Measurements from ENCODE around the gene TUT7.

TUT7 gene

GRCh38 chr9:86256653-86257052 is 97.6 kb downstream of the TUT7 start:
- Histone ChIP-seq H3K36me3 (ENCODE audit: low read depth) (no peaks in the 10 kb centered on the region), H3K4me3 (ENCODE audit: severe bottlenecking) (no peak overlapping the region), H3K4me1 (ENCODE audit: insufficient read depth, poor library complexity, severe bottlenecking) (no peaks in the 10 kb centered on the region), H3K27ac (ENCODE audit: poor library complexity, severe bottlenecking) (no peak overlapping the region), H3K9me3 (ENCODE audit: severe bottlenecking) (no peaks in the 10 kb centered on the region), H3K27me3 (ENCODE audit: insufficient read depth, poor library complexity, severe bottlenecking) (no peaks in the 10 kb centered on the region)
- no peak for DNase-seq (ENCODE audit: low spot score)
- no peak for ATAC-seq (ENCODE audit: low read depth)
- no peak for TF ChIP-seq CTCF (IDR thresholded peaks at IDR 0.05; ENCODE audit: poor library complexity, severe bottlenecking)

GRCh38 chr9:86253577-86253976 is 100.6 kb downstream of the TUT7 start:
- Histone ChIP-seq H3K4me1 (ENCODE audit: insufficient read depth, poor library complexity, severe bottlenecking) (no peaks in the 10 kb centered on the region), H3K36me3 (ENCODE audit: low read depth) (no peaks in the 10 kb centered on the region), H3K27me3 (ENCODE audit: insufficient read depth, poor library complexity, severe bottlenecking) (no peaks in the 10 kb centered on the region), H3K9me3 (ENCODE audit: severe bottlenecking) (no peaks in the 10 kb centered on the region), H3K27ac (ENCODE audit: poor library complexity, severe bottlenecking) (no peak overlapping the region), H3K4me3 (ENCODE audit: severe bottlenecking) (no peak overlapping the region)
- ATAC-seq (ENCODE audit: low read depth): no peak
- no peak for TF ChIP-seq CTCF (IDR thresholded peaks at IDR 0.05; ENCODE audit: poor library complexity, severe bottlenecking)
- DNase-seq (ENCODE audit: low spot score): no peak

DNA sequence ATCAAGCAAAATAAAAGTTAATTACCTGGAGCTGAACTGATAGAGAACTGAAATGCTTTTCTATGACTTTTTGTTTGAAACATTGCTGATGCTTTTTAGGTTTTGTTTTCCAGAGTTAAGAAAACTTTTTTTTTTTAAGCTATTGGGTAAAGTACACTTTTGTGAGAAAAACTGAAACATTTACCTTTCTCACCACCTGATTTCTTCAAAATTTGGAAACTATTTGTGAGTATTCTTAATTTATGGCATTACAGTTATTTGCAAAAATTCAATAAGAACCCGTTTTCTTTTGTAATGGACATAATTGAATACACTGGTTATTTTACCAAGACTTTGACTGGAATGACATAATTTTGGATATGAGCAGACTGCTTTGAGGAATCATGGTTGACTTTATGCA is 101.3 kb downstream of the TUT7 start:
- H3K4me3 ChIP-seq (ENCODE audit: severe bottlenecking): no peak overlapping the region
- no peaks in the 10 kb centered on the region for H3K27me3 ChIP-seq (ENCODE audit: insufficient read depth, poor library complexity, severe bottlenecking)
- H3K27ac ChIP-seq (ENCODE audit: poor library complexity, severe bottlenecking): no peak overlapping the region
- DNase-seq (ENCODE audit: low spot score) (no peak), ATAC-seq (ENCODE audit: low read depth) (no peak)
- H3K36me3 ChIP-seq (ENCODE audit: low read depth): no peaks in the 10 kb centered on the region
- H3K4me1 ChIP-seq (ENCODE audit: insufficient read depth, poor library complexity, severe bottlenecking): no peaks in the 10 kb centered on the region
- no peak for TF ChIP-seq CTCF (IDR thresholded peaks at IDR 0.05; ENCODE audit: poor library complexity, severe bottlenecking)
- H3K9me3 ChIP-seq (ENCODE audit: severe bottlenecking): no peaks in the 10 kb centered on the region

DNA sequence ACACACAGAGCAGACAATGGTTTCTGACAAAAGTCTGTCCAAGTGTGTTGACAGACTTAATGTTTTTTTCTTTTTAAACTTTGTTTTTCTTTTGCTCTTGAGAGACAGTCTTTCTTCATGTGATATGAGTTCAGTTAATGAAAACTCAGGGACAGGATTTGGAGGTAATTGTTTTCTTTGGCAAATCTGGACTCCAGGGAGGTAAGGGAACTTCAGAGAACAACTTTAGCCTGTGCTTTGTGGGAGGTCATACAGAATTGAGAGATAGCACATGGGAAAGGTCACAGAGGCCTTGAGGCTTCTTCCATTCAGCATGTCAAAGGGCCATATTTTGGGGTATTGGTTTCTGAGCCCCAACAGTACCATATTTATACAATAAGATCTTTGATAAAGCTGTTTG is 104.1 kb downstream of the TUT7 start:
- Histone ChIP-seq H3K9me3 (ENCODE audit: severe bottlenecking) (no peaks in the 10 kb centered on the region), H3K27me3 (ENCODE audit: insufficient read depth, poor library complexity, severe bottlenecking) (no peaks in the 10 kb centered on the region), H3K36me3 (ENCODE audit: low read depth) (no peaks in the 10 kb centered on the region), H3K27ac (ENCODE audit: poor library complexity, severe bottlenecking) (no peak overlapping the region), H3K4me3 (ENCODE audit: severe bottlenecking) (no peak overlapping the region), H3K4me1 (ENCODE audit: insufficient read depth, poor library complexity, severe bottlenecking) (no peaks in the 10 kb centered on the region)
- no peak for DNase-seq (ENCODE audit: low spot score)
- no peak for ATAC-seq (ENCODE audit: low read depth)
- TF ChIP-seq CTCF (IDR thresholded peaks at IDR 0.05; ENCODE audit: poor library complexity, severe bottlenecking): no peak

DNA sequence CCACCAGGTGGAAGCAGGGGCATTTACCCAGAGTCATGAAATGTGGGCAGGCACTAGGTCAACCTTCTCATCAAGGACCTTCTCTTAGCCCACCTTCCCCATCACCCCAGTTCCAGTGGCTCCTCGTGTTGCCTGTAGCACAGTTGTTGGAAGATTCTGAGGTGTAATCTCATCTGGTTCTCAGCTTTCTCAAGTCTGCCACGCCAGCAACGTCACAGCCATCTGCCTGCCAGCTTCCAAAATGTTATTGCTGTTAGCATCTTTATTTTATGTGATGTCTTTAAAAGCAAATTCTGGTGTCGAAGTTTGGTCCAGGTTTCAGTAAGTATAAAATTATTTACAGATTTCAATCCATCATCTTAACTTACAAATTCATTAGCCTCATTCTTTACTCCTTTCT is 105.5 kb downstream of the TUT7 start:
- ATAC-seq (ENCODE audit: low read depth) (no peak), DNase-seq (ENCODE audit: low spot score) (no peak)
- no peak overlapping the region for H3K27ac ChIP-seq (ENCODE audit: poor library complexity, severe bottlenecking)
- no peak for TF ChIP-seq CTCF (IDR thresholded peaks at IDR 0.05; ENCODE audit: poor library complexity, severe bottlenecking)
- no peak overlapping the region for H3K4me3 ChIP-seq (ENCODE audit: severe bottlenecking)
- no peaks in the 10 kb centered on the region for H3K36me3 ChIP-seq (ENCODE audit: low read depth)
- no peaks in the 10 kb centered on the region for H3K27me3 ChIP-seq (ENCODE audit: insufficient read depth, poor library complexity, severe bottlenecking)
- no peaks in the 10 kb centered on the region for H3K4me1 ChIP-seq (ENCODE audit: insufficient read depth, poor library complexity, severe bottlenecking)
- H3K9me3 ChIP-seq (ENCODE audit: severe bottlenecking): no peaks in the 10 kb centered on the region

All from RWPE2 (cell line).